Endodermal cell (in vitro differentiated cells): Measurements from ENCODE around the gene NLGN1. TPM values are rescaled to one million over a fixed set of nuclear protein-coding genes. Genes with fewer than 3 reads are reported as not detected.

Experiments used
- DNase-seq: peaks from one replicate; pipeline ENCODE4 v3.0.0-alpha.2; 2017
- H3K27ac ChIP-seq: 2 replicates; pipeline ENCODE4 v1.5.1; 2013; ENCODE audit warnings: mild to moderate bottlenecking, low read depth, low read length, moderate library complexity
- H3K27me3 ChIP-seq: 2 replicates; pipeline ENCODE4 v1.6.1; 2013; ENCODE audit warnings: mild to moderate bottlenecking, low read length, moderate library complexity; ENCODE audit not compliant: insufficient read depth, control insufficient read depth, poor library complexity, severe bottlenecking
- H3K36me3 ChIP-seq: 2 replicates; pipeline ENCODE4 v1.7.0; 2013; ENCODE audit warnings: mild to moderate bottlenecking, low read length, moderate library complexity; ENCODE audit not compliant: control insufficient read depth, insufficient read depth
- H3K4me1 ChIP-seq: one replicate; pipeline ENCODE4 v1.7.0; 2013; ENCODE audit warnings: low read length; ENCODE audit not compliant: control insufficient read depth, insufficient read depth
- H3K4me3 ChIP-seq: 2 replicates; pipeline ENCODE4 v1.5.1; 2013; ENCODE audit warnings: mild to moderate bottlenecking, low read length, moderate library complexity
- H3K9ac ChIP-seq: 2 replicates; pipeline ENCODE4 v1.6.1; 2013; ENCODE audit warnings: mild to moderate bottlenecking, low read length, moderate library complexity; ENCODE audit not compliant: poor library complexity, severe bottlenecking; ENCODE audit errors: extremely low read depth
- H3K9me3 ChIP-seq: 2 replicates; pipeline ENCODE4 v1.6.1; 2013; ENCODE audit warnings: mild to moderate bottlenecking, low read length, moderate library complexity; ENCODE audit not compliant: control insufficient read depth
- H3K27ac Mint-ChIP-seq: 2 replicates; pipeline ENCODE4 v1.8.0; 2020; ENCODE audit warnings: mixed read lengths
- H3K27me3 Mint-ChIP-seq: 2 replicates; pipeline ENCODE4 v1.8.0; 2021; ENCODE audit warnings: mild to moderate bottlenecking, mixed read lengths; ENCODE audit not compliant: insufficient read depth
- H3K36me3 Mint-ChIP-seq: 2 replicates; pipeline ENCODE4 v1.8.0; 2020; ENCODE audit warnings: low read depth, mixed read lengths
- H3K4me1 Mint-ChIP-seq: 2 replicates; pipeline ENCODE4 v1.8.0; 2020; ENCODE audit warnings: mixed read lengths
- H3K4me3 Mint-ChIP-seq: 2 replicates; pipeline ENCODE4 v1.8.0; 2020; ENCODE audit warnings: mild to moderate bottlenecking, moderate library complexity, mixed read lengths
- H3K9me3 Mint-ChIP-seq: 2 replicates; pipeline ENCODE4 v1.8.0; 2020; ENCODE audit warnings: mild to moderate bottlenecking, mixed read lengths
- WGBS, 2 experiments: methylation state at CpG; one replicate each; pipeline versions ENCODE4 v1.1.5 to v1.1.7; 2013; ENCODE audit warnings: missing lambda C conversion rate in 2 of 2, mixed read lengths in 1 of 2; ENCODE audit not compliant: insufficient coverage in 1 of 2, insufficient read length in 1 of 2; 5-methylcytosine and 5-hydroxymethylcytosine counted together
- total RNA-seq, 2 donors: library from RNA; stranded (reverse); fragmentation: NEBNext Ultra II Directional in 1 of 2; extraction: Animal tissue kit (Norgen Biotek cat#: 25700) in 1 of 2; gene quantifications; 2 replicates in 1 of 2; 3 replicates in 1 of 2; pipeline ENCODE4 v1.2.1, GENCODE V29; 2021
- TF ChIP-seq, protein P1 (sequence below): fragments of 200-600 bp; sonication (generic); conservative IDR thresholded peaks from 2 replicates; pipeline ENCODE4 v1.5.0; 2021; ENCODE audit warnings: antibody characterized with exemption, mild to moderate bottlenecking

NLGN1 gene
- total RNA-seq, 2 donors from 2014 or later: 3.4 to 14.3 TPM

DNA sequence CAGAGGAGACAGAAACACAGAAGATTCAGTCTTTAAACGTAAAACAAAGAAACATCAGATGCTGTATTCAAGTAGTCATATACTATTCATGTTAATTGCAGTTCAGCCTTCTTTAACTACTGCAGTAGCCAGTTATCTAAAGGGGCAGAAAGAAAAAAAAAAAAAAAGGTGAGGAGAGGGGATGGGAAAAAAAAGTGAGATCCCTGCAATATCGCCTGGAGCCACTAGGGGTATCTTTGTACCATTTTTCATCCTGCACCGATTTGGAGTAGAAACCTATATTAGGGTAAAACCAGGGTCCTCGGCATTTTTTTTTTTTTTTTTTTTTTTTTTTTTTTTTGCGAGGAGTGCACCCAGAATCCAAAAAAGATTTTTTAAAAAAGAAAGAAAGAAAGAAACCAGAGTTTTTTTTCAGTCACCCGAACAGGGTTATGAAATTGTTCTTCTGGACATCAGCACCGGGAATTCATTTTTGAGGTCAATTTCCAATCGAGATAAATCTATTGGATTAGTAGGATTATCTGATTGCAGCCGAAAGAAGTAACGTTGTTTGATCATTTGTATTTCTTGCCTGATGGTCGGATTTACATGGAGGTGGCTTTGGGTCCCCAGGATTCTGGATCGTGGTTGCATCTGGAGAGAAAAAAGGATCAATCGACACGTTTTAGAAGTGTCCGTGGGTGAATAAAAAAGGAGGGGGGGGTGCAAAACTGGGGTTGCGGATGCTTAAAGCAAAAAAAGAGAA, 186.7 kb downstream of the NLGN1 start:
- Histone ChIP-seq H3K4me1 (peaks cover 3% of the 10 kb centered on the region), H3K4me3 (peak overlapping the region; percentile 87), H3K27ac (no peak overlapping the region), H3K9me3 (no peaks in the 10 kb centered on the region), H3K27me3 (peaks cover 7% of the 10 kb centered on the region), H3K36me3 (no peaks in the 10 kb centered on the region), H3K9ac (no peak overlapping the region)
- H3K9me3 Mint-ChIP-seq: no peaks in the 10 kb centered on the region
- no peaks in the 10 kb centered on the region for H3K4me1 Mint-ChIP-seq
- peak overlapping the region; percentile 76 for H3K4me3 Mint-ChIP-seq
- WGBS, 2 experiments: 3 to 12% methylated on average over 10 to 15 of the region's 16 CpGs
- peak; percentile 84 for DNase-seq
- H3K36me3 Mint-ChIP-seq: no peaks in the 10 kb centered on the region
- peaks cover 12% of the 10 kb centered on the region for H3K27me3 Mint-ChIP-seq
- peak overlapping the region; percentile 77 for H3K27ac Mint-ChIP-seq
- TF ChIP-seq, protein P1, sequence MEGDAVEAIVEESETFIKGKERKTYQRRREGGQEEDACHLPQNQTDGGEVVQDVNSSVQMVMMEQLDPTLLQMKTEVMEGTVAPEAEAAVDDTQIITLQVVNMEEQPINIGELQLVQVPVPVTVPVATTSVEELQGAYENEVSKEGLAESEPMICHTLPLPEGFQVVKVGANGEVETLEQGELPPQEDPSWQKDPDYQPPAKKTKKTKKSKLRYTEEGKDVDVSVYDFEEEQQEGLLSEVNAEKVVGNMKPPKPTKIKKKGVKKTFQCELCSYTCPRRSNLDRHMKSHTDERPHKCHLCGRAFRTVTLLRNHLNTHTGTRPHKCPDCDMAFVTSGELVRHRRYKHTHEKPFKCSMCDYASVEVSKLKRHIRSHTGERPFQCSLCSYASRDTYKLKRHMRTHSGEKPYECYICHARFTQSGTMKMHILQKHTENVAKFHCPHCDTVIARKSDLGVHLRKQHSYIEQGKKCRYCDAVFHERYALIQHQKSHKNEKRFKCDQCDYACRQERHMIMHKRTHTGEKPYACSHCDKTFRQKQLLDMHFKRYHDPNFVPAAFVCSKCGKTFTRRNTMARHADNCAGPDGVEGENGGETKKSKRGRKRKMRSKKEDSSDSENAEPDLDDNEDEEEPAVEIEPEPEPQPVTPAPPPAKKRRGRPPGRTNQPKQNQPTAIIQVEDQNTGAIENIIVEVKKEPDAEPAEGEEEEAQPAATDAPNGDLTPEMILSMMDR: peak; percentile 86

DNA sequence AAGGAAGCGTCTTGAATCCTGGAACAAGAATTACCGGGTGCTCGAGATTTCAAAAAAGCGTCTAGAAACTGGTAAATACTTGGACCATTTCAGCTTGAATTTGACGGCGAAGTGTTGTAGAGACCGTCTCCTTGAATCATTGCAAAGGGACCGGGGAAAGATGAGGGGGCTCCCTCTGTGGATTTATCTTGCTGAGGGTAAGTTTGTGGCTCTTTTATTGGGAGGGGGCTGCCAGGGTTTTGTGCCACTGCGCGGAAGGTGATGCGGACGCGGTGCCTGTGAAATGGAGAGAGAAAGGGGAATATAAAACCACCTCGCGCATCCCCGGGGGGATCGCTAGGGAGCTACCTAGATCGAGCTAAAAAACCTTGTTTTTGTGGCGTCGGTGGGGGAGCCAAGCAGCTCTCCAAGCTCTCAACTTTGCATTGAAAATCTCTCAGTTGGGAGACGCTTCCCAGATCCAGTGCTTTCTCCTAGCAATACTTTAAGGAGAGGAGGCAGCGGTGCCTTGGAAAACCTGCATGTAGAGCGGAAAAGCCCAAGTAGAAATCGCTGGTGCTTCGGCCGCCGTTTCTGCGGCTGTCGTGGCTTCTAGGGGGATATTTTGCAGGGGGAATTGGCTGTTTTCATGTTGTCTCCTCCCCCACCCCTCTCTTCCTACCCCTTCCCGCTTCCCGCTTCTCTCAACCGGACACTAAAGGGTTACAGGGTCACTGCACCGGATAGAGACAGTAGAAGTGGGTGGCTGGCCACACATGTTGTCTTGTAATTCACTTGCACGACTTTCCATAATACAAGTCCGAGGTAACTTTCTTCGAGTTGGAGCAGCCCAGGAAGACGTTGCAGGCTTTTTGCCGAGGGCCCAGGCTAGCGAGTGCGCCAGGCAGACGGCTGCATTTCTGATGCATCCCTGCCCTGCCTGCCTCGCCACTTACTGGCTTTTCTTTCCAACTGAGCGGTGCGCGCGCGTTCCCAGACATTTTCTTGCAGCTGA, 187.6 kb downstream of the NLGN1 start:
- H3K27ac Mint-ChIP-seq: peak overlapping the region; percentile 77
- H3K9me3 ChIP-seq: no peaks in the 10 kb centered on the region
- DNase-seq: peak; percentile 85
- H3K27me3 Mint-ChIP-seq: peaks cover 12% of the 10 kb centered on the region
- TF ChIP-seq, protein P1: no peak
- H3K36me3 Mint-ChIP-seq: no peaks in the 10 kb centered on the region
- peak overlapping the region; percentile 76 for H3K4me3 Mint-ChIP-seq
- peak overlapping the region; percentile 73 for H3K27ac ChIP-seq
- H3K4me1 ChIP-seq: peaks cover 3% of the 10 kb centered on the region
- H3K4me3 ChIP-seq: peak overlapping the region; percentile 87
- H3K27me3 ChIP-seq: peaks cover 7% of the 10 kb centered on the region
- H3K4me1 Mint-ChIP-seq: no peaks in the 10 kb centered on the region
- H3K9me3 Mint-ChIP-seq: no peaks in the 10 kb centered on the region
- no peak overlapping the region for H3K9ac ChIP-seq
- 1 to 5% methylated on average over 19 to 46 of the region's 47 CpGs for WGBS, 2 experiments
- H3K36me3 ChIP-seq: no peaks in the 10 kb centered on the region

DNA sequence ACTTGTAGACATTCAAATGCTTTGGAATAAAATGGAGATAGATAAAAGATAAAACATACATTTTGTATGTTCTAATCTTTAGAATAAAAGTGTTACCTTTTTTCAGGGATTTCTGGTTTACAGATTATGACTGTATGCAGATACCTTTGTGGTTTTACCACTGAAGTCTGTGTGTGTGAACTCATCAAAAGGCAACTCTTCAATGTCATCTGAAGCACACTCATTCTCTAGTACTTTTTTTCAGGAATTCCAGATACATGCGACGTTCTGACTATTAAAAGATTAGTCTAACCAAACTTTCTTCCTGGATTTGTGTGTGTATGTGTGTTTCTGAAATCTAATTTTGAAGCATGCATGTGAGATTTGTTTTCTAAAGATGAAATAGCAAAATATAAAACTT, 188.6 kb downstream of the NLGN1 start:
- Histone ChIP-seq H3K4me3 (peak overlapping the region; percentile 87), H3K4me1 (peaks cover 3% of the 10 kb centered on the region), H3K36me3 (no peaks in the 10 kb centered on the region), H3K27ac (peak overlapping the region; percentile 73), H3K27me3 (peaks cover 7% of the 10 kb centered on the region), H3K9ac (no peak overlapping the region), H3K9me3 (no peaks in the 10 kb centered on the region)
- Mint-ChIP-seq H3K9me3 (no peaks in the 10 kb centered on the region), H3K27me3 (peaks cover 12% of the 10 kb centered on the region), H3K4me1 (no peaks in the 10 kb centered on the region), H3K4me3 (peak overlapping the region; percentile 76), H3K27ac (no peak overlapping the region), H3K36me3 (no peaks in the 10 kb centered on the region)
- TF ChIP-seq, protein P1: no peak
- 41% methylated on average over 2 of the region's 2 CpGs; no CpG with 5 or more reads in 1 of the 2 experiments for whole genome bisulfite sequencing, 2 experiments
- DNase-seq: no peak
